Hematopoietic multipotent progenitor cell treated with erythropoietin and hydrocortisone succinate and interleukin-3 and kit ligand, for 15 days (in vitro differentiated cells): Measurements from ENCODE around the gene RESP18.

Experiments
- DNase-seq: peaks from one replicate; pipeline ENCODE4 v3.0.0-alpha.2; 2015; ENCODE audit warnings: low spot score

RESP18 gene

DNA sequence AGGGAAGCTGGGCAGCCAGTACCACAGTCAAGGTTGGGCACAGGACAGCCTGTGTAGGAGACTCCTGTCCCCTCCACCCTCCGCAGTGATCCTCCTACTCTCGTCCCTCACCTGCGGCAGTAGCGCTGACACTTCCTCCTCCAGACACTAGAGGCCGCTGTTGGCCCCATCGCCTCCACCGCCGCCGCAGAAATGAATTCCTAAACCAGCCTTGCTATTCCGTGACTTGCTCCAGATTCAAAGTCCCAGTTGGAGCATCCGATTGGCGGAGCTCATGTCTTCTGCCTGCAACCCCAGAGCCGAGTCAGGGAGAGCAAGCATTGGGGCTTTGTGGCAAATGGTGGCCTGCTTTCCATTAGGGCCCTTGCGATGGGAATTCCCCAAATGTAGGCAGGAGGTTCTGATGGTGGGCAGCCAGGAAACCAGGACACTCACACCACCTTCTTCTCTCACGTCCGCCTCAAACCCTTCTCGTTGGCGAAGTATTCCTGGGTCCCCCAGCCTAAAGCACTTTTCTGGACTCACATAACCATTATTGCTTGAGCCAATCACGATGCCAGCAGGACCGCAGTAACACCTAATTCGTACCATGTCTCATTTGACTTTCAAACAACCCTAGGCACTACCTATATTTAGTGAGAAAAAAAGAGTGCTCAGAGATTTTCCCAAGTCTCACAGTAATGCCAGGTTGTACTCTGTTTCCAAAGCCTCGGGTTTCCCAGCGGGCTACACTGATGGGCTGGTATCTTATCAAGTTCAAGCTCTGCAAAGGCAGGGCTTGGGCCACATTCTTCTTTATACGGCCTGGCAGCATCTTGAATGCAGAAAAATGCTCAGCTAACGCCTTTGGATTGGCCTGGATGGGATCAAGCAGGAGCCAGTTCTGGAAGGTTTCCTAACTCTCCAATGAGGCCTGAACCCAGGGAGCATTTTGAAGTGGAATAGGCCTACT lies 54.6 kb downstream of the RESP18 start:
- DNase-seq = peak; percentile 89
